ENCODE measurements around the gene ILK. TPM values are rescaled to one million over a fixed set of nuclear protein-coding genes. Genes with fewer than 3 reads are reported as not detected.
A peak's percentile ranks its signal among the peaks of the same experiment; 100 is the strongest.

Gene ILK
- total and polyA plus RNA-seq, 10 donors = 71.4 to 194 (median 126) TPM

- H3K36me3 ChIP-seq = no peaks in the 10 kb centered on the region
- no peak for TF ChIP-seq POLR2AphosphoS5 (IDR thresholded peaks at IDR 0.05)
- TF ChIP-seq POLR2A (IDR thresholded peaks at IDR 0.05) = no peak
- TF ChIP-seq, protein P1, sequence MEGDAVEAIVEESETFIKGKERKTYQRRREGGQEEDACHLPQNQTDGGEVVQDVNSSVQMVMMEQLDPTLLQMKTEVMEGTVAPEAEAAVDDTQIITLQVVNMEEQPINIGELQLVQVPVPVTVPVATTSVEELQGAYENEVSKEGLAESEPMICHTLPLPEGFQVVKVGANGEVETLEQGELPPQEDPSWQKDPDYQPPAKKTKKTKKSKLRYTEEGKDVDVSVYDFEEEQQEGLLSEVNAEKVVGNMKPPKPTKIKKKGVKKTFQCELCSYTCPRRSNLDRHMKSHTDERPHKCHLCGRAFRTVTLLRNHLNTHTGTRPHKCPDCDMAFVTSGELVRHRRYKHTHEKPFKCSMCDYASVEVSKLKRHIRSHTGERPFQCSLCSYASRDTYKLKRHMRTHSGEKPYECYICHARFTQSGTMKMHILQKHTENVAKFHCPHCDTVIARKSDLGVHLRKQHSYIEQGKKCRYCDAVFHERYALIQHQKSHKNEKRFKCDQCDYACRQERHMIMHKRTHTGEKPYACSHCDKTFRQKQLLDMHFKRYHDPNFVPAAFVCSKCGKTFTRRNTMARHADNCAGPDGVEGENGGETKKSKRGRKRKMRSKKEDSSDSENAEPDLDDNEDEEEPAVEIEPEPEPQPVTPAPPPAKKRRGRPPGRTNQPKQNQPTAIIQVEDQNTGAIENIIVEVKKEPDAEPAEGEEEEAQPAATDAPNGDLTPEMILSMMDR (IDR thresholded peaks at IDR 0.05 in 8 of 11, conservative IDR thresholded peaks at IDR 0.05 in 3 of 11) = no peak
- H3K4me3 ChIP-seq = no peak overlapping the region
- no peak overlapping the region for H3K27ac ChIP-seq
- WGBS, 5 donors = 48 to 67% (median 58%) methylated on average over 3 of the region's 3 CpGs
- DNase-seq = no peak
- no peaks in the 10 kb centered on the region for H3K9me3 ChIP-seq
- H3K27me3 ChIP-seq (replicated peaks in 1 of 7) = peaks cover 0 to 24% (median 0%) of the 10 kb centered on the region in 7 donors
- intact Hi-C loops (cut with DNase I; ENCODE audit: low total_unique reads) = no loop called here
- peaks cover 21 to 89% (median 53%) of the 10 kb centered on the region in 6 donors for H3K4me1 ChIP-seq
Measured at GRCh38 chr11:6652182-6652581, 48.6 kb downstream of the ILK start.

DNA sequence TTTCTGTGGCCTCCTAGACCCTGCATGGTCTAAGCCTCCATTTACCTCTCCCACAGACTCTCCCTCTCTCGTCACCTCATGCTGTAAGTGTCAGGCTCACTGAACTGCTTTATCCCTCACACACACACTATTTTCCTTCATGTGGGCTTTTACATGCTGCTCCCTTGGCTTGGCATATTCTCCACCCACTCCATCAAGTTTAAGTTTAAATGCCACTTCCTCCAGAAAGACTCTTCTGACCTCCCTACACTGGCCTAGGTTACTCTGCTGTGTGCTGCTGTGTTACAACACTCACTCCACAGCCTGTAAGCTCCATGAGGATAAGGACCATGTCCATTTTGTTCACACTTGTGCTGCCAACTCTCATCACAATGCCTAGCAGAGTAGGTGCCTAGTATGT, 49.5 kb downstream of the ILK start:
- WGBS, 5 donors = 76 to 96% (median 83%) methylated on average over 1 of the region's 1 CpG
- peaks cover 0 to 24% (median 0%) of the 10 kb centered on the region in 7 donors for H3K27me3 ChIP-seq (replicated peaks in 1 of 7)
- peaks cover 12 to 80% (median 43%) of the 10 kb centered on the region in 6 donors for H3K4me1 ChIP-seq
- no peak for DNase-seq
- peak in 1 of 3 donors; percentile 11 for TF ChIP-seq POLR2AphosphoS5 (IDR thresholded peaks at IDR 0.05)
- no peak for TF ChIP-seq POLR2A (IDR thresholded peaks at IDR 0.05)
- H3K36me3 ChIP-seq = no peaks in the 10 kb centered on the region
- peak overlapping the region in 1 of 8 donors; percentile 16 for H3K27ac ChIP-seq
- intact Hi-C loops (cut with DNase I; ENCODE audit: low total_unique reads) = no loop called here
- no peak overlapping the region for H3K4me3 ChIP-seq
- H3K9me3 ChIP-seq = no peaks in the 10 kb centered on the region

DNA sequence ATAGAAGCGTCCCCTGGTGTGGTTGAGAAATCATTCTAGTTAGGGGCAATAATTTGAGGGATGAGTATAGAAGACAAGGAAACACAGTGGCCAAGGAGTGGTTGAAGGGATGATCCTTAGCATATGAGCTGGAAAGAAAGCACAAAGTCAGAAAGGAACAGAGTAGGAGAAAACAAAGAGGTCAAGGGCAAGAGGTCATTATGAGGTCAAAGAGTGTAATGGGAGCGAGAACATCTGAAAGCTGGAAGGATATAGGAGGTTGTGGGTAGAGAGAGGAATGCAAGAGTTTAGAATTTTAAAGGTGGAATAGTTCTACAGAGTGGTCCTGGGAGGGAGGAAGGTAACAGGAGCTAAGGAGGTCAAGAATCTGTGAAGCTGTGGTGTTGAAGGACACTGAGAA, 50.1 kb downstream of the ILK start:
- no peak for DNase-seq
- Histone ChIP-seq H3K36me3 (no peaks in the 10 kb centered on the region), H3K4me1 (peaks cover 10 to 74% (median 38%) of the 10 kb centered on the region in 6 donors), H3K9me3 (no peaks in the 10 kb centered on the region), H3K27me3 (replicated peaks in 1 of 7) (peaks cover 0 to 24% (median 0%) of the 10 kb centered on the region in 7 donors), H3K27ac (peak overlapping the region in 1 of 8 donors; percentile 86), H3K4me3 (no peak overlapping the region)
- intact Hi-C loops (cut with DNase I; ENCODE audit: low total_unique reads) = no loop called here
- WGBS, 5 donors = 82 to 92% (median 89%) methylated on average over 2 of the region's 2 CpGs
- TF ChIP-seq POLR2A (IDR thresholded peaks at IDR 0.05) = no peak
- TF ChIP-seq POLR2AphosphoS5 (IDR thresholded peaks at IDR 0.05) = no peak
- TF ChIP-seq, protein P1 (IDR thresholded peaks at IDR 0.05 in 8 of 11, conservative IDR thresholded peaks at IDR 0.05 in 3 of 11) = no peak

- intact Hi-C loops (cut with DNase I; ENCODE audit: low total_unique reads) = no loop called here
Measured at GRCh38 chr11:6654281-6655019, 50.9 kb downstream of the ILK start.

More at GRCh38 chr11:6654281-6655019, 50.9 kb downstream of the ILK start:
- H3K27ac ChIP-seq = peak overlapping the region; percentile 51 to 86 (median 71)
- H3K36me3 ChIP-seq = no peaks in the 10 kb centered on the region
- WGBS, 5 donors = 59 to 70% (median 66%) methylated on average over 8 to 9 of the region's 9 CpGs
- TF ChIP-seq, protein P1 (IDR thresholded peaks at IDR 0.05 in 8 of 11, conservative IDR thresholded peaks at IDR 0.05 in 3 of 11) = no peak
- TF ChIP-seq POLR2AphosphoS5 (IDR thresholded peaks at IDR 0.05) (no peak), POLR2A (IDR thresholded peaks at IDR 0.05) (no peak)
- peak overlapping the region; percentile 25 to 73 (median 34) for H3K4me3 ChIP-seq
- H3K27me3 ChIP-seq (replicated peaks in 1 of 7) = peaks cover 0 to 24% (median 0%) of the 10 kb centered on the region in 7 donors
- peaks cover 2 to 66% (median 32%) of the 10 kb centered on the region in 6 donors for H3K4me1 ChIP-seq
- no peaks in the 10 kb centered on the region for H3K9me3 ChIP-seq
- peak; percentile 78 for DNase-seq
